SW 1271 (cell line): ENCODE data around the gene BTN2A1.
"Not testable (repeated sequence)": the region's sequence is repeated elsewhere in the genome, so short reads cannot be mapped to it uniquely, and the experiment has no call there.

Experiments
- DNase-seq, 2 experiments: peaks; one replicate each; lab custom pipeline; 2025; lab: John Stamatoyannopoulos, UW

The BTN2A1 gene

DNA sequence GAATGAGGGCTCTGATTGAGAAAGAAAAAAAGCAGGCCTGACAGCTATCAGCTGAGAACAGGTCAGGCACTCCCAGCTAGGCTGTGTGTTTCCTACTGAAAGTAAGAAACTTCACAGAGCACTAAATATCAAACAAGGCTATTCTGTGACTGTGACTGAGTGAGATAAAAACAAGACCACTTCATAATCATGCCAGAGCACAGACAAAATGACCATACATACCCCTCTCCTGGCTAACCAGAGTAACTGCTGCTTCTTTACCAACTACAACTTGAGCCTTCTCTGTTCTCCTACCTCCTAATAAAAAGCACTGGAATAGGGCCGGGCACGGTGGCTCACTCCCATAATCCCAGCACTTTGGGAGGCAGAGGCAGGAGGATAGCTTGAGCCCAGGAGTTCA, 35.5 kb downstream of the BTN2A1 start:
- DNase-seq = peak in 1 of 2 experiments; percentile 31

DNA sequence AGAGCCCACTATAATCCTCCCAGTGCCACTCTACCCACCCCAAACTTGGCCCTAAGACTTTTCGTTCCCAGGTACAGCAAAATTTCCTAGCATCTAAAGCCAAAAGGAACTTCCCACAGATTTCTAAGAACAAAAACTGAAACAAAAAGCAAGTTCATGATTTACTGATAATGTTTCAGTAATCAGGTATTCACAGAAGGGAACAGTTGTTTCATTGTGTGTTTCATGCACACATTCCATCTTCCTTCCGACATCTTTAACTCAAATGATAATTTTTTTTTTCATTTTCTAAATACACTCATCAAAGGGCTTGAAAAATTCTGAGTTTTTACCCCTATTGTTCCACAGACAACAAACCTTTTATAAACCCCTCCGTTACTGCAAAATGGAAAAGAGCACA, 36.4 kb downstream of the BTN2A1 start:
- DNase-seq = no peak

GRCh38 chr6:26495281-26495680, 37.5 kb downstream of the BTN2A1 start:
- DNase-seq = no peak

DNA sequence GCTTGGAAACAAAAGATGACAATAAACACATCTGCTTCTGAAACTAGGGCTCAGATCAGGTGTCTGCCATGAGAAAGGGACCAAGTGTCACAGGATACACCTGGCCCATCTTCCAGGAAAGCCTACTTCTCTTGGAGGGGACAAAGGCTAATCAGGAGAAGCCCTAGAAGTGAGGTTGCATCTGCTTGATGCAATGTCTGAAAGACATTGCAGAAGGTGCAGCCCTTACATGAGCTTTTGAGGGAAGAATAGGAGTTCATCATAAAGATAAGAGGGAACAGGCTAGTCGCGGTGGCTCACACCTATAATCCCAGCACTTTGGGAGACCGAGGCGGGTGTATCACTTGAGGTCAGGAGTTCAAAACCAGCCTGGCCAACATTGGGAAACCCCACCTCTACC, 39.9 kb downstream of the BTN2A1 start:
- DNase-seq = no peak

GRCh38 chr6:26500102-26500501, 42.3 kb downstream of the BTN2A1 start, which contains the start of gene BTN1A1:
TSS of gene BTN1A1 (plus strand) at chr6:26500303. CDS start at chr6:26501287, 984 bp downstream.
- no peak for DNase-seq

- no peak for DNase-seq
Measured at GRCh38 chr6:26501482-26501986, 43.8 kb downstream of the BTN2A1 start.

DNA sequence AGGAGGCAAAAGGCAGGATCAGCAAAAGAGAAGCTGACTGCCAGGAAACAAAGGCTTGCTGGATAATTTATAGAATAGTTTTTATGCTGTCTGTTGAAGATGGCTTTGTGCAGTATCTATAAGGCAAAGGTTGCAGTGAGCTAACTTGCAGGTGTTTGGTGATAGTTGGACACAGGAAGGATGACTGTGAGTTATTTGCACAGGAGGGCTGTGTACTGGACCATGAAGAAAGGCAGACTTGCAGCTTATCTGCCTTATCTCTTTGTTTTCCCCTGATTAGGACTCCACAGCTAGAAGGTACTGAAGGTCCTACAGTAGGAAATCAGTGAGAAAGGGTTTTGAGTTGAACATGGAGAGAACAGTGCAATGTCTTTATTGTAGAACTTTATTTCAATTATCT, 44.4 kb downstream of the BTN2A1 start:
- no peak for DNase-seq

DNA sequence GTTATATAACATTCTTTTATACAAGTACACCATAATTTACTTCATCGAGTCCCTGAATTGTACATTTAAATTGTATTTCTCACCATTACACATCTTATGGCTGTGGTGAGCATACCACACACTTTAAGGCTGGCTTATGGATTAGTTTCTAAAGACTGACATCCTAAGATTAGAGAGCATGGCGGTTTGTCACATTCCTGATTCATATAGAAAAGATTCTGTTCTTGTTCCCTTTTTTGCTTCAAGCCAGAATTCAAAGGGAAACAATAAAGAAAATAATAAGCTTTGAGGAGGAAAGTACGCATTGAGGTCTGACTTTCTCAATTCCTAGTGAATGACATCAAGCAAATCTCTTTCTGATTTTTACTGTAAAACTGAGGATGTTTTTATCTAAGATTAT, 44.9 kb downstream of the BTN2A1 start:
- DNase-seq = no peak

DNA sequence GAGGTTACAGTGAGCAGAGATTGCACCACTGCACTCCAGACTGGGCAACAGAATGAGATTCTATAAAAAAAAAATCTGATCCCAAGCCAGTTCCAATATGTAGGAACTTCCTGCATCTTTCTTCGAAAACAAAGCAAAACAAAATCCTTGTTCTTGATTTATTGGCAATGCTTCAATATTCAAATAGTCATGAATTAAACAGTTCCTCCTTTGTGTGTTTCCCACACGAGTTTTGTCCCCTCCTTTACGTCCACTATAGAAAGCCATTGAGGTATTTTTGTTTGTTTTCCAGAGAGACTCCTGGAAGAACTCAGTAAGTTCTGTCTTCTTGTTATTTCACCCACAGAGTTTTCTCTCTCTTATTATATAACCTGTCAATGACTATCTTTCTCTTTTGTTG, 49.9 kb downstream of the BTN2A1 start:
- DNase-seq = no peak

- not testable (repeated sequence) for DNase-seq
Measured at GRCh38 chr6:26511033-26511432, 53.3 kb downstream of the BTN2A1 start.

GRCh38 chr6:26514984-26515383, 57.2 kb downstream of the BTN2A1 start:
- no peak for DNase-seq

DNA sequence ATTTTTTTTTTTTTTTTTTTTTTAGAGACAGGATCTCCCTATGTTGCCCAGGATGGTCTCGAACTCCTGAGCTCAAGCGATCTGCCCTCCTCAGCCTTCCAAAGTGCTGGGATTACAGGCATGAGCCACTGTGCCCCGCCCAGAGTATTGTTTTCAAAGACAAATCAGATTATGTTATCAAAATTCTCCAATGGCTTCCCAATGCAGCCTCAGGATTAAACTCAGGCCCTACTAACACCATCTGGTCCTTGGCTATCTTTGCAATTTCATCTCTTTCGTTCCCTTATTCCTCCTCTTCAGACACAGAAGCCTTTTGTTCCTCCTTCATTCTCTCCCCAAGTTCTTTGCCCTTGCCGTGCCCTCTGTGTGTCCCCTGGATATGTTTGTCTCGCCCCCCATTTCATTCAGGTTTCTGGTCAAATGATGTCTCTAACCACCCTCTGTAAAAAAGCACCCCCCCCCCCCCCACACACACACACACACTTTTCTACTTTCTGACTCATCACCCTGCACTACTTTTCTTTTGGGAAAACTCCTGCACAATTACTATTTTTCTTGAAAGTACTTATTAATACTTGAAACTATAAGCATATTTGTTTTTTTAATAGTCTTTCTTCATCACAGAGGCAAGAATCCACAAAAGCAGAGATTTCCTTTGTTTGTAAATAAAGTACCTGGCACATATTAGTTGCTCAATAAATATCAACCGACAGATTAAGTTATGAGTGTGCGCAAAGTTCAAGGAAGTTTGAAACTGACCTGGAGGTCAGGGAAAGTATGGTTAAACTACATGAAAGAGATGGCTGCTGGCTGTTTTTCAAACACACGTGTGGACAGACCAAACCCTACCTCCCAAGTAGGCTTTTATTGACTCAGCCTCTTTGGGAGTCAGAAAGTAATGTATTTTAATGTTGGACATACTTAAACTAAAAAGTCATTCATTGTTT, 59.0 kb downstream of the BTN2A1 start:
- no peak for DNase-seq
